MCF 10A (cell line): ENCODE measurements around the gene DYNLL2. TPM values are rescaled to one million over a fixed set of nuclear protein-coding genes. Genes with fewer than 3 reads are reported as not detected.
A peak's percentile ranks its signal among the peaks of the same experiment; 100 is the strongest.

ENCODE experiments used
- BruUV-seq: library from RNA; stranded (reverse); fragments of 400-500 nt; replicated peaks from 2 replicates; lab custom pipeline; 2021; lab: Mats Ljungman, UMichigan
- CTCF ChIA-PET: fragments of 300-600 bp; sonication (Branson Sonifier 250); formaldehyde crosslinking; extraction: SDS; loops from one replicate; lab custom pipeline; 2021; ENCODE audit warnings: antibody characterized with exemption, inconsistent platforms; lab: Yijun Ruan, JAX
- POLR2A ChIA-PET: fragments of 300-600, 350-650 bp; sonication (Branson Sonifier 250); formaldehyde crosslinking; extraction: SDS; loops from one replicate; lab custom pipeline; 2020; ENCODE audit warnings: antibody characterized with exemption, inconsistent platforms; lab: Yijun Ruan, JAX
- DNase-seq: peaks from one replicate; pipeline ENCODE4 v3.0.0-alpha.2; 2018; ENCODE audit not compliant: unreplicated experiment
- H3K27ac Mint-ChIP-seq: one replicate; pipeline ENCODE4 v1.8.0; 2022; ENCODE audit warnings: mild to moderate bottlenecking, low read depth, mixed read lengths; ENCODE audit not compliant: unreplicated experiment
- H3K27me3 Mint-ChIP-seq: one replicate; pipeline ENCODE4 v1.8.0; 2022; ENCODE audit warnings: mixed read lengths; ENCODE audit not compliant: insufficient read depth, unreplicated experiment
- H3K36me3 Mint-ChIP-seq: one replicate; pipeline ENCODE4 v1.8.0; 2022; ENCODE audit warnings: mild to moderate bottlenecking, moderate library complexity, mixed read lengths; ENCODE audit not compliant: insufficient read depth, unreplicated experiment
- H3K4me1 Mint-ChIP-seq: one replicate; pipeline ENCODE4 v1.8.0; 2022; ENCODE audit warnings: mixed read lengths; ENCODE audit not compliant: insufficient read depth, unreplicated experiment
- H3K4me3 Mint-ChIP-seq: one replicate; pipeline ENCODE4 v1.8.0; 2022; ENCODE audit warnings: mild to moderate bottlenecking, moderate library complexity, mixed read lengths; ENCODE audit not compliant: unreplicated experiment
- H3K9me3 Mint-ChIP-seq: one replicate; pipeline ENCODE4 v1.8.0; 2022; ENCODE audit warnings: mixed read lengths; ENCODE audit not compliant: unreplicated experiment
- intact Hi-C: fragments of 100-400 bp; cut with micrococcal nuclease; formaldehyde crosslinking; loops from 2 replicates; pipeline ENCODE4 v1.14.1; 2022
- total RNA-seq: library from RNA; stranded (reverse); gene quantifications from 2 replicates; pipeline ENCODE4 v1.2.3, GENCODE V29; 2022
- TF ChIP-seq, protein P1 (sequence below): fragments of 200-600 bp; IDR thresholded peaks from one replicate; pipeline ENCODE4 v1.8.0; 2022; ENCODE audit warnings: antibody characterized with exemption, mild to moderate bottlenecking; ENCODE audit not compliant: unreplicated experiment

Gene DYNLL2
- total RNA-seq, 1 experiment from 2014 or later: 15.5 TPM

DNA sequence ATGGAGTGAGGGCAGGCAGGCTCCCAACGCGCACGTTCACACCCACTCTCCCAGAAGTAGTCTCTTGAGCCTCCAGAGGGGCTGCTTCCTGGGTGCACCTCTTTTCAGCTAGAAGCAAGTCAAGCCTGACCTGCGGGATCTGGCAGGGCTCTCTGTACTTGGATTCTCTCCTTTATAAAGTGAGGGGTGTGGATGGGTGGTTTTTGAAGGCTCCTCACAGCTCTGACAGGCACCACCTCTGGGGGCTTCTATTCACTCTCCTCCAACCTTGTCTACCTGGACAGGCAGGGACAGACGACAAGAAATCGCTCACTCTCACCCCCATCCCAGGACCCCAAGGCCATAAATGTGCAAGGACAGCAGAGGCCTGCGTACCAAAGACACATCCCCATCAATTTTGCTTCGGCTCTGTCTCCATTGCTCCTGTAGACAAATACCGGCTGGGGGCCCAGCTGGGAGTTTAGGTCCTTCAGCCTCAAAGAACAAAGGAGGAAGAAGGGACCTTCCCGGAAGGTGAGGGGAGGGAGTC, 814 bp upstream of the DYNLL2 start:
- DNase-seq: no peak
- Mint-ChIP-seq H3K27ac (peak overlapping the region; percentile 49), H3K9me3 (no peaks in the 10 kb centered on the region), H3K4me3 (no peak overlapping the region), H3K36me3 (peaks cover 15% of the 10 kb centered on the region), H3K27me3 (peaks cover 35% of the 10 kb centered on the region), H3K4me1 (peaks cover 10% of the 10 kb centered on the region)
- ChIA-PET POLR2A (interaction anchor here (0.8 to 6.1 kb wide), 3 partner anchors 10 to 76 kb away, joined by 3 to 40 read pairs (median 3); partner anchors contain the start of gene SRSF1), CTCF (no interaction called here)
- intact Hi-C loops: loop anchor here (10.0 kb wide), 1 partner anchor 228 kb away; the partner anchor contains the start of gene MRPS23
- TSS peak; percentile 48 for BruUV-seq
- TF ChIP-seq, protein P1, sequence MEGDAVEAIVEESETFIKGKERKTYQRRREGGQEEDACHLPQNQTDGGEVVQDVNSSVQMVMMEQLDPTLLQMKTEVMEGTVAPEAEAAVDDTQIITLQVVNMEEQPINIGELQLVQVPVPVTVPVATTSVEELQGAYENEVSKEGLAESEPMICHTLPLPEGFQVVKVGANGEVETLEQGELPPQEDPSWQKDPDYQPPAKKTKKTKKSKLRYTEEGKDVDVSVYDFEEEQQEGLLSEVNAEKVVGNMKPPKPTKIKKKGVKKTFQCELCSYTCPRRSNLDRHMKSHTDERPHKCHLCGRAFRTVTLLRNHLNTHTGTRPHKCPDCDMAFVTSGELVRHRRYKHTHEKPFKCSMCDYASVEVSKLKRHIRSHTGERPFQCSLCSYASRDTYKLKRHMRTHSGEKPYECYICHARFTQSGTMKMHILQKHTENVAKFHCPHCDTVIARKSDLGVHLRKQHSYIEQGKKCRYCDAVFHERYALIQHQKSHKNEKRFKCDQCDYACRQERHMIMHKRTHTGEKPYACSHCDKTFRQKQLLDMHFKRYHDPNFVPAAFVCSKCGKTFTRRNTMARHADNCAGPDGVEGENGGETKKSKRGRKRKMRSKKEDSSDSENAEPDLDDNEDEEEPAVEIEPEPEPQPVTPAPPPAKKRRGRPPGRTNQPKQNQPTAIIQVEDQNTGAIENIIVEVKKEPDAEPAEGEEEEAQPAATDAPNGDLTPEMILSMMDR: no peak

DNA sequence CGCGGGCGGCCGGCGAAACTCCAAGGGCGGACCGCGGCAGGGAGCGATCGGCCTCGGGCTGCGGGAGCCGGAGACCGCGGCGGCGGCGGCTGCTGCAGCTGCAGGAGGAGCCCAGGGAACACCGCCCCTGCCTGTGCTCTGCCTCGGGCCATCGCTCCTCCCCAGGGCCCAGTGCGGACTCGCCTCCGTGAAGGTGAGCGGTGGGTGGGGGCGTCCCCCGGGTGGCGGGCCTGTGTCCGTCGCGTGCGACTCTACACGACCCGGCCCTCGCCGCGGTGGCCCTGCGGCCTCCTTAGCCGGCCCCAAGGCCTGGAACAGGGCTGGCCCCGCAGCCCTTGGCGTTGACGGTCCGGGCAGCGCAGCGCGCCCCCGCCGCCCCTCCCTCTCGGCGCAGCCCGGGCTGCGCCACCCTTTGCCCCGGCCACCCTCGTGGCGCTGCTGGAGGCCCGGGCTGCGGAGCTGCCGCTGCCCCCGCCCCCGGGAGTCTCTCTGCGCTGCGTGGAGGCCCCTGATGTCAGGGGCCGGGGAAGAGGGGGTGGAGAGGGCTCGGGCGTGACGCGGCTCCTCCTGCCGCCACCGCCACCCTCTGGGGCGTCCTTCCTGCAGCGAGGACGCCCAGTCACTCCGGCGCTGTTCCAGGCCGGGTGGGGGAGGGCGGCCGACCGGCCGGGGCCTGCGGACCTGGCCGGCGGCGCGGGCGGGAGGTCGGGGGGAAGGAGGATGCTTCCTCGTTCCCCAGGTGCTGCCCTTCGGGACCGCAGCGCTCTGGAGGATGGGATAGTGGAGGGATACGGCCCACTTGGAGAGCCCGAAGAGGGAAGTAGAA, 485 bp downstream of the DYNLL2 start:
- H3K4me1 Mint-ChIP-seq: peaks cover 21% of the 10 kb centered on the region
- no TSS peak for BruUV-seq
- DNase-seq: peak; percentile 41
- ChIA-PET POLR2A (interaction anchor here (0.6 to 6.1 kb wide), 12 partner anchors 12 to 234 kb away, joined by 3 to 40 read pairs (median 3); partner anchors contain the start of genes MRPS23 and SRSF1), CTCF (interaction anchor here (0.5 to 0.6 kb wide), 3 partner anchors 29 to 1437 kb away, joined by 3 to 4 read pairs (median 3); no protein-coding TSS in a partner anchor)
- peaks cover 22% of the 10 kb centered on the region for H3K27me3 Mint-ChIP-seq
- peak overlapping the region; percentile 21 for H3K27ac Mint-ChIP-seq
- intact Hi-C loops: loop anchor here (1.0 to 10.0 kb wide), 2 partner anchors 76 to 229 kb away; partner anchors contain the start of genes MRPS23 and SRSF1
- peaks cover 28% of the 10 kb centered on the region for H3K36me3 Mint-ChIP-seq
- TF ChIP-seq, protein P1: no peak
- no peaks in the 10 kb centered on the region for H3K9me3 Mint-ChIP-seq
- H3K4me3 Mint-ChIP-seq: peak overlapping the region; percentile 72

DNA sequence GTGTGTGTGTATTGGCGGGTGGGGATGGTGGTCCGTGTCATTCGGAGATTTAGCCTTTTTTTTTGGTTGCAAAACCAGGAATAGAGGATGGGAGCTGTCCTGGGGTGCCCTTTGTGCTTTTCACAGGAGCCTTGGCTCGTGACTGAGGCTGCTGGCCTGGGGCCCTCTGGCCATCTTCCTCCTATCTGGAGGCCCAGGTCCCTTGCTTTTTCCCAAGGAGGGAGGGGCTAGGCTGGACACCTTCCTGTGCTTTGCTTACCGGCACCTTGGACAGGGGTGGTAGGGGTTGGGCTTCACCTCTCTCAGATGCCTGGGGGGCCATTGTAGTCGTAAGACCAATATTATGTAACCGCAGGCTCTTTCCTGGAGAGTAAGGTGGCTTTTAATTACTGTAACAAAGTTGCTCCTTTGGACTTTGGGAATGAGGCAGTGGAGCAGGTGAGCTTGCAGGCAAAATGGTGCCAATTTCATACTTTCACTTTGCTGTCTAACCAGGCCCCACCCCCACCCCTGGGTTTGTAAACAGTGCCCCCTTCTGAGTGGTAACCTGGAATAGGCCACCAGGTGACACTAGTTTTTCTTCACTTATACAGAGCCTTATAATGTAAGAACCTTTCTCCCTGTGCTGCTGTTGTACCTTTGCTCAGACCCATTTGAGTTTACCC, 1.2 kb downstream of the DYNLL2 start:
- Mint-ChIP-seq H3K4me3 (peak overlapping the region; percentile 72), H3K27ac (peak overlapping the region; percentile 21)
- POLR2A ChIA-PET: interaction anchor here (0.6 to 6.1 kb wide), 9 partner anchors 11 to 235 kb away, joined by 3 to 40 read pairs (median 3); partner anchors contain the start of genes MRPS23 and SRSF1

More for the DNA sequence above, 1.2 kb downstream of the DYNLL2 start:
- H3K36me3 Mint-ChIP-seq: peaks cover 36% of the 10 kb centered on the region
- DNase-seq: peak; percentile 47
- peaks cover 14% of the 10 kb centered on the region for H3K27me3 Mint-ChIP-seq
- CTCF ChIA-PET: interaction anchor here (0.5 to 0.6 kb wide), 2 partner anchors 28 to 1436 kb away, joined by 3 to 4 read pairs; no protein-coding TSS in a partner anchor
- peaks cover 22% of the 10 kb centered on the region for H3K4me1 Mint-ChIP-seq
- H3K9me3 Mint-ChIP-seq: no peaks in the 10 kb centered on the region
- intact Hi-C loops: loop anchor here (10.0 kb wide), 1 partner anchor 230 kb away; the partner anchor contains the start of gene MRPS23
- BruUV-seq: no TSS peak
- TF ChIP-seq, protein P1: no peak
